CD4-positive, alpha-beta T cell treated with Interleukin-21 for 1 hour (primary cell): ENCODE results near the gene RNF19B.
"Not testable (repeated sequence)": the region's sequence is repeated elsewhere in the genome, so short reads cannot be mapped to it uniquely, and the experiment has no call there.

Experiments used
- DNase-seq: peaks from one replicate; pipeline ENCODE4 v3.0.0-alpha.2; 2020

The RNF19B gene

DNA sequence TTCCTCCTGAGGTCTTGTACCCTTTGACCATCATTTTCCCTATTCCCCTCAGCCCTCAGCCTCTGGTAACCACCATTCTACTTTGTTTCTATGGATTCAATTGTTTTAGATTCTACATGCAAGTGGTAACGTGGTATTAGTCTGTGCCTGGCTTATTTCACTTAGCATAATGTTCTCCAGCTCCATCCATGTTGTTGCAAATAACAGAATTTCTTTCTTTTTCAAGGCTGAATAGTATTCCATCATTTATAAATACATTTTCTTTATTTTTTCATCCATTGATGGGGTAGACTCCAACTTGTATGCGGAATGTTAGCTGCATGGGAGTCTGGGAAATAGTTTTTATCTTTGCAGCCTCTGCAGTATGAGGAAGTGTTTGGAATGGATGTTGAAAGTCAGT, 37.2 kb downstream of the RNF19B start:
- no peak for DNase-seq

DNA sequence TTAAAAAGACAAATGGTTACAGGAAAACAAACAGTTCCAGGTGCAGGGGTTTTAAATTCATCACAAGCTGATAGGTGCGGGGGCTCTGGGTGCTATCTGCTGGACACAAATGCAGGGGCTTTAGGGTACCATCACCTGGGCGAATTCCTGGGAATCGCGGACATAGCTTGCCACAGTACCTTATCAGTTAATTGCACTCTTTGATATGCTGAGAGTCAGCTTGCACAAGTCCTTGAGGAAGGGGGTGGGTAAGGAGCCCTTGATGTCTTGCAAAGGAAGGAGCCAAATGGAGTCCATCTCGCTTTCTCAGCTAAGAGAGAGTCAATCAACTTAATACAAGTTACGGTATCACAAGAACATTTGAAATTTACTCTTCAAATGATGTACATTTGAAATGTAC, 38.0 kb downstream of the RNF19B start:
- DNase-seq: no peak

DNA sequence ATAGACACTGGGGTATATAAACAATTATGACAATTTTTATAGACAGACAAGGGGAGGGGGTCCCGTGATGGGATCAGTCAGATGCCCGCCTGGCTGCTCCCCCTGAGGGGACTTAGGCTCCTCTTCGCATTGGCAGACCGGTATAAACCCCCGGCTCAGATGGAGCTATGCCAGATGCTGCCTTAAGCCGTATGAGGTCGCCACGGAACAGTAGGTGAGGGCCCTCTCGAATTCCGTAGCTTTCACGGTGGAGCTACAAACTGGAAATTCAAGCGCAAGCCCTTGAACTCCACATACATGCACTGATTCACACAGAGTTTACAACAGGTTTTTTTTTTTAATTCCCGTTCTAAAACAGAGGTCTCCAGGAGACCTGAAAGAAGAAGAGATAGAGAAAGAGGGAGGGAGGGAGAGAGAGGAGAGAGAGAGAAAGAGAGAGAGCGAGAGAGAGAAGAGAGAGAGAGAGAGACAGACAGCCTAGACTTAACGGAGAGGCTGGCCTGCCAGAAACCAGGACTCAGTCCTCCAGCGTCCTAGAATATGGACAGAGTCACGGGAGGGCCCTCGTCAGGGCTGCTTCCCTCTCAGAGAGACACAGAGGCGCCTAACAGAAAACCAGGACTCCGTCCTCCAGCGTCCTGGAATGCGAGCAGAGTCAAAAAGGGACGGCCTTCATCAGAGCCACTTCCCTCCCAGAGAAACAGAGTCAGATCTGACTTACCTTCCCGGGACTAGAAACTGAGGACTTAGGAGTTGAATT, 39.0 kb downstream of the RNF19B start:
- DNase-seq: no peak

DNA sequence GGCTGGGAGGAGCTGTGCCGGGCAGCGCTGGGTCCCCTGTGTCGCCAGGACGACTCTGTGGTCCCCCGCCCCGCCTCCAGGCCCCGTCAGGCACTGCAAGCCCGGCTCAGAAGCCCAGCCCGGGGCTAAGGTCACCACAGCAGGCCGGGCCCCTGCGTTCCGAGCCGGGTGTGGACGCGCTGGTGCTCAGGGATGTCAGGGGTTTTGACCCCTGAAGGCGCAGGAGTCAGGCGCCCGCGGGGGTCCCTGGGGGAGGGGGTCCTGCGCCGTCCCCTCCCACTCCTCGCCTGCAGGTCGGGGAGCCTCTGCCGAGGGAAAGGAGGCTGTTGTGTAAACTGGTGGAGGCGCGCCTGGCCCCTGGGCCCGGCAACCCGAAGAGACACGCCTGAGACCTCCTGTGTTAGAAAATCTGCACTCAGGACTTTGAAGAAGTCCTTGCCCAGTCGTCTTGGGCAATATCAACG, 39.7 kb downstream of the RNF19B start:
- no peak for DNase-seq

DNA sequence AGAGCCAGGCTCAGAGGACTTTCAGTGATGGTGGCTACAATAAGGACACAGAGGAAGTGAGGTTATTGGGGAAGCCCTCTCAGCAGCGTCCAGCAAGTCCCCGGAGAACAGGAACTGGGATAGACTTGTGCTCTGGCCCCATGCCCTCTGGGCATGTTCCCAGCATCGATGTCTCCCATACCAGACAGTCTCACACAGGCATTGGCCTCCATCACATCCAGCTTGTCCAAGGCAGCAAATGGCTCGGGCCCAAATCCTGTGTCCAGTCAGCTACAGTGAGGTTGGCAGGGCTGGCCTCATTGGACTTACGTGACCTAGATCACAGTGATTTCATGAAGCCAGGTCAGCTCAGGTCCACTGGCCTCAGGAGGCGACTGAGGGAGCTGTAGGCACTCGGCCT, 43.8 kb downstream of the RNF19B start:
- no peak for DNase-seq

DNA sequence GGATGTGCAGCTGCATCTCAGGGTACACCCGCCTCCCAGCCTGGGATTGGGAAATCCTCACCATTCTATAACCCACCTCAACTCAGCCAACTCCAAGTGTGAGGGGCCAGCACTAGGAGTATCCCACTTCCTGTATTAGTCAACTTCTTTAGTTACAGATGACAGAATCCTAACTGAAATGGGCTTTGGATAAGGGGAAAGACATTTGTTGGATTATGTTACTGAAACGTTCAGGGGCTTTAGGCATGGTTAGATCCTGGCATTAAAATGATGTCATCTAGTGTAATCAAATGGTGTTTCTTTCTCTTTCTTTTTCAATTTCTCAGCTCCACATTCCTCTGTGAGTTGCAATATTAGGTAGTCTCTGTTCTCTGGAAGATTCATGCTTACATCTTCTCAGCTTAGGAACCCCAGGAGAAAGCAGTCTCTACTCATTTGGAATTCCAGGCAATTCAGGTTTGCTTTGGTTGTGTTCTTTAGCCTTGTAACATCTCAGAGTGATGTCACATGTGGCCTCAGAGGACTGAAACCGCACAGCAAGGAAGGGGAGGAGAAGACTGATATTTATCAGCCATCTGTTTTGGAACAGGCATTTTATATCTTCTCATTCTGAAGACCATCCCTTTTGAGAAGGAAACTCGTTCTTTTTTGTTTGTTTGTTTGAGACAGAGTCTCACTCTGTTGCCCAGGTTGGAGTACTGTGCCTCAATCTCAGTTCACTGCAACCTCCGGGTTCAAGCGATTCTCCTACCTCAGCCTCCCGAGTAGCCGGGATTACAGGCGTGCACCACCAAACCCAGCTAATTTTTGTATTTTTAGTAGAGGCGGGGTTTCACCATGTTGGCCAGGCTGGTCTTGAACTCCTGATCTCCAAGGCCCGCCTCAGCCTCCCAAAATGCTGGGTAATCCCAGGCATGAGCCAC, 44.5 kb downstream of the RNF19B start:
- DNase-seq: no peak

DNA sequence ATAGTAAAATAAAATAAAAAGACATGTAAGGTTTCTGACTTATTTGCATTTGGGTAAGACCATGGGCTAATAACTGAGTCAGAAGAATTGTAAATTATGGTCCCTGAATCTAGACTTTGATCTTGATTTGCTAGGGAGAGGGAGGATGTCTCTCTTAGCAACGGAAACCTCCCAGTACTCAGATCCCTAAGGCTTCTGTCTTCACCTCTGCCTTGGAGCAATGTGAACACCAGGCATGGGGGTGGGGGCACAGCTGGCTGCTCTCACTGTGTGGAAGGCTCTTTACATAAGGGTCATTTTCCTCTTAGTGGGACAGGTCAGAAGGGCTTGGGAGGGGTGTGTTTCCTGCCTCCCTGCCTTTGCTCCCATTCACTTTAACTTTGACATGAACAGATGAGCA, 46.4 kb downstream of the RNF19B start:
- DNase-seq: no peak

DNA sequence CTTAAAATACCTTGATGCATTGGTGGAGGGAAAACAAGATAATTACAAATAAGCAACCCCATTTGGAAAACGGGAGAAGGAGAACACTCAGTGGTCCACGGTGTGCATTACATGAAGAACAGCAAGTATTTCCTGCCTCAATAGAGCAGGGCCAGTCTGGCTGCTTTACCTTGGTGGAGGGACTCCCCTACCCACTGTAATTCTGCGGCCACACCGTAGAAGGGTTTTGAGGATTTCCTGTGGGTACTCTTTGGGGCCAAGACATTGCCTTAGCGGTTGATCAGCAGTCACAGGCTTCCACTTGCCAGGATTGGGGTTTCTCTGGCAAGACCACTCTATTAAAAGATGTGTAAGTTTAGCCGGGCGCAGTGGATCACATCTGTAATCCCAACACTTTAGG, 47.1 kb downstream of the RNF19B start:
- no peak for DNase-seq

DNA sequence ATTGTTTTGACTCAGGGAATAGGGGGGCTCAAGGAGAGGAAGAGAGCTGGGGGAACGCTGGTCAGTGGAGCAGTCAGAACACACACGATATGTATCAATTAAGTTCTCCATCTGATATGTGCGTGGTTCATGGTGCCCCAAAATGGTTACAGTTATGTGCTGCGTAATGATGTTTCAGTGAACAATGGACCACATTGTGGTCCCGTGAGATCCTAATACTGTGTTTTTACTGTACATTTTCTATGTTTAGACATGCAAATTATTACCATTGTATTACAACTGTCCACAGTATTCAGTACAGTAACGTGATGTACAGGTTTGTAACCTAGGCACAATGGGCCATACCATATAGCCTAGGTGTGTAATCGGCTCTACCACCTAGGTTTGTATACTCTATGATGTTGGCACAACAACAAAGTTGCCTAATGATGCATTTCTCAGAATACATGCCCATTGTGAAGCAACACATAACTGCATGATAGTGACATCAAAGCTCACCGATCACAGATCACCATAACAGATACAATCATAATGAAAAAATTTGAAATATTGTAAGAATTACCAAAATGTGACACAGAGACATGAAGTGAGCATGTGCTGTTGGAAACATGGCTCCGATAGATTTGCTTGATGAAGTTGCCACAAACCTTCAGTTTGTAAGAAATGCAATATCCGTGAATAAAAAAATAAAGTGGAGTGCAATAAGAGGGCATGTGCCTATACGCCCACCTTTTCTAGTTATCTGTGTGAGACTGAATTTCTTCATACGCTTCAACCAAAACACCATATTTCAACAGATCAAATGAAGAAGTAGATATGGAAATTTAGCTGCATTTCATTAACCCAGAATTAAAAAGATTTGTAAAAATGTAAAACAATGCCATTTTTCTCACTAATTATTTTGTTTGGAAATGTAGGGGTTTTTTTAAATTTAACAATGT, 48.6 kb downstream of the RNF19B start:
- no peak for DNase-seq

DNA sequence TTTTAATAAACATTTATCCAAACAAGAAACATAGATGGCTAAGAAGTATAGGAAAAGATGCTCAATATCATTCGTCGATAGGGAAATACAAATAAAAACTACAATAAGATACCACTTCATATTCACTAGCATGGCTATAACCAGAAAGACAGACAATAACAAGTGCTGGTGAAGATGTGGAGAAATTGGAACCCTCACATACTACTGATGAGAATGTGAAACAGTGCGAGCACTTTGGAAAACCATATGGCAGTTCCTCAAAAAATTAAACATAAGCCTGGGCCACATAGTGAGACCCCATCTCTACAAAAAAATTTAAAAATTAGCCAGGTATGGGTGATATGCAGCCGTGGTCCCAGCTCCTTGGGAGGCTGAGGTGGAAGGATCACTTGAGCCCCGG, 54.3 kb downstream of the RNF19B start:
- no peak for DNase-seq

DNA sequence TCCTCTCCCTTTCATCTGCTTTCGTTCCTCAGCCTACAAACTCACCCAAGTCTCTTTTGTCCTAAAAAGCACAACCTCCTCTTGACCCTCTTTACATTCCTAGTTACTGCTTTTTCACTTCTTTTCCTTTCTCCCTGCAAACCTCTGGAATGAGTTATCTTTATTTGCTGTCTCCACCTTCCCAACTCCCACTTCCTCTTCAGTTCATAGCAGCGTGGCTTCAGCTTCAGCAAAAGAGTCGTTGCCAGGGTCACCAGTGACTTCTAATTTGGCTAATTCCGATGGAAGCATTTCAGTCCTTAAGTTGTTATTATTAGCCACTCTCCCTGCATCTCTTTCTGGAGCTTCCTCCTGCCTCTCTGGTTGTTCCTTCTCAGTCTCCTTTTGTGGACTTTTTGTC, 57.2 kb downstream of the RNF19B start:
- no peak for DNase-seq

DNA sequence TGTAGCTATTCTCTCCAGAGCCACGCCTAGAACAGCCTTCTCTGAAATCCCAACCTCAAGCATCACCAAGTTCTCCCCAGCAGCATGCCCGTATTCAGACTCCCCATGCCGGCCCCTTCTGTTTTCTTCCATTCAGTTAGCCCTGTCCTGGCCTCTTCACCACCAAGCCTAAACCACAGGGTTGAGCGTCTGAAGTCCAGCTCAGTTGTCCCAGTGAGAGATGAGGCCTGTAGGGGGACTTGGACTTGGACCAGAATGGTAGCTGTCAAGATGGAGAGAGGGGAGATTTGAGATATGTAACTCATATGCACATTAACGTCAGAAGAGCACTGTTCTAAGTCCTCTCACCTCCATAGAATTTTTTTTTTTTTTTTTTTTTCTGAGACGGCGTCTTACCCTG, 58.0 kb downstream of the RNF19B start:
- no peak for DNase-seq

DNA sequence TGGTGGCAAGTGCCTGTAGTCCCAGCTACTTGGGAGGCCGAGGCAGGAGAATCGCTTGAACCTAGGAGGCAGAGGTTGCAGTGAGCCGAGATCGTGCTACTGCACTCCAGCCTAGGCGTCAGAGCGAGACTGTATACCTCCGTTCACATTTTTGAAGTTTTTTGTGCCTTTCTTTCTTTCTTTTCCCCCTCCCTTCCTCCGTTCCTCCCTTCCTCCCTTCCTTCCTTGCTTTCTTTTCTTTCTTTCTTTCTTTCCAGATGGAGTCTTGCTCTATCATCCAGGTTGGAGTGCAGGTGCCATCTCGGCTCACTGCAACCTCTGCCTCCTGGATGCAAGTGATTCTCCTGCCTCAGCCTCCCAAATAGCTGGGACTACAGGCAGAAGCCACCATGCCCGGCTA, 59.0 kb downstream of the RNF19B start:
- not testable (repeated sequence) for DNase-seq

DNA sequence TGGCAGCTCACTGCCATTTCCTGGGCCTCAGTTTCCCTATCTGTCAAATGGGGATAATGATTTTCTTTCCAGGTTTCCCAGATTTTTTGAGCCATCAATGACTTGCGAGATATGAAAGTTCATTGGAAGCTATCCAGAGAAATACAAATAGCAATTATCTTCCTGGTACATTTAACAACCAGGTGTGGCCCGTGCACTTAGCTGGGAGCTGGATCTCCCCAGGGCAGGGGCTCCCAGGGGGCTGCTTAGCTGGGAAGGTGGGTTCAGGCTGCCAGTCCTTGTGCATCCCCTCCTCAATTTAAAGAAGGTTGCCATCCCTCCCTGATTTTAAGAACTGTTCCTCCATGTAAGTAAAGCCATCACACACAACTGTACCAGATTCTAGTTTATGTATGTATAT, 59.8 kb downstream of the RNF19B start:
- DNase-seq: no peak

DNA sequence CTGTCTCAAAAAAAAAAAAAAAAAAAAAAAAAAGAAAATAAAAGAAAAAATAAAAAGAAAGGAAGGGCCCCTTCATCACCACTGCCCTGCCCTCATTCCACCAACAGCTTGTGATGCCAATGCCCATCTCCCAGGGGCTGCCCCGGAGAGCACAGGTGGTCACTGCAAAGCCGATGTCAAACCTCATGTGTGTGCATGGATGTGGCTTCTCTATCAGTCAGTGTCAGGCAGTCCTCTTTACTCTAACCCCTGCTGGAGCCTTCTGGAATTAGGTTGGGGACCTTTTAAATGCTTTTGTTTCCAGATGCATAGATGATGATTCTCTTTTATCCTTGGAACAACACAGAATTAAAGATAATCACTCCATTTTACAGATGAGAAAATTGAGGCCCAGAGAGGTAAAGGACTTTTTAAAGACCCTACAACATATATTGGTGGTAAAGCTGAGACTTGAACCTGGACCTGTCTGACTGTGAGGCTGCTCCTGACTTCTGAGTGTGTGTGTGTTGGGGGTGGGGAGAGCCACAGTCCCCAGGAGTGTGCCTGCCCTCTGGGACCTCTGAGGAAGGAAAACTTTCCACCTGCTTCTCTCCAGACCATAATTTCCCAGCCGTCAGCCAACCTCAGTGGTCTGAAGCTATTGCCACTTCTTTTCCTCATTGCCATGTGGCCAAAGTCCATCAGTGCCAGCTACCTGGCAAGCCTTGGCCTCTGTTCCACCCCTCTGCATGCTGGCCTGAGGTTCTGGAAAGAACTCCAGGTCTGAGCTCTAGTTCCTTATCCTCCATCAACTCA, 60.4 kb downstream of the RNF19B start:
- no peak for DNase-seq

DNA sequence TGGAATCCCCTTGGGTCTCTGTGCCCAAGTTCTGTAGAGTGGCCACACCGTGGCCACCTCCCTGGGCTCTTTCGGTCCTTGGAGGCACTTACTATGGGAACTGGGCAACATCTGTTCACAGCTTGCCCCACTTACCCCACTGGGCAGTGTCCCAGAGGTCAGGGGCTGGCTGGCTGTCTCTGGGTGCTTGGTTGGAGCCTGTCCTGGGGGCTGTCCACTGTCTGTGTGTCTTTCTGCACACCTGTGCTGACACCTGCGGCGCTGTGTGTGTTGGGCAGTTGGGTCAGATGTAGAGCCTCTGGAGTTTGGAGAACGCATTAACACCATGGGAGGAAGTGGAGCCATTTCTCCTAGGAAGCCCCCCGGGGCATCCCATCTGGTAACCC, 62.1 kb downstream of the RNF19B start:
- no peak for DNase-seq

DNA sequence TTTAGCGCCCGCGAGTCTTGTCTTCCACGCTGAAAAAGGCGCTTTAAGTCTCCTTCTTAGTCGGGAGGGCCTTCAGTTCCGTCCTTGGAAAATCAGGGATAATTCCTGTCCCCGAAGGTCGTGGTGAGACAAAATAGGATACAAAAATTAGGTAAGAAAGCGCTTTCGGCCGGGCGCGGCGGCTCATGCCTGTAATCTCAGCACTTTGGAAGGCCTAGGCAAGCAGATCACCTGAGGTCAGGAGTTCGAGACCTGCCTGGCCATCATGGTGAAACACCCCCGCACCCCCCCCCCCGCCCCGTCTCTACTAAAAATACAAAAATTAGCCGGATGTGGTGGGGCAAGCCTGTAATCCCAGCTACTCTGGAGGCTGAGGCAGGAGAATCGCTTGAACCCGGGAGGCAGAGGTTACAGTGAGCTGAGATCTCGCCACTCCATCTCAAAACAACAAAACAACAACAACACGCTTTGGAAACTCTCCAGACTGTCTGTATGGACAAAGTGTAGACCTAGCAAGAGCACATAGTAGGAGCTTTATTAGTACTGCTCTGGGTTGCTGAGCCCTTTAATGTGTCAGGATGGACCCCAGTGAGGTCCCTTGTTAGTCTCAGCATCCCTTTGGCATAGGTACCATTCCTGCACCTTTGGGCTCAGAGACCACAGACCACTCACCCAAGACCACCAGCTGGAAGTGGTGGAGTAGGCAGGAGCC, 62.6 kb downstream of the RNF19B start:
- no peak for DNase-seq

DNA sequence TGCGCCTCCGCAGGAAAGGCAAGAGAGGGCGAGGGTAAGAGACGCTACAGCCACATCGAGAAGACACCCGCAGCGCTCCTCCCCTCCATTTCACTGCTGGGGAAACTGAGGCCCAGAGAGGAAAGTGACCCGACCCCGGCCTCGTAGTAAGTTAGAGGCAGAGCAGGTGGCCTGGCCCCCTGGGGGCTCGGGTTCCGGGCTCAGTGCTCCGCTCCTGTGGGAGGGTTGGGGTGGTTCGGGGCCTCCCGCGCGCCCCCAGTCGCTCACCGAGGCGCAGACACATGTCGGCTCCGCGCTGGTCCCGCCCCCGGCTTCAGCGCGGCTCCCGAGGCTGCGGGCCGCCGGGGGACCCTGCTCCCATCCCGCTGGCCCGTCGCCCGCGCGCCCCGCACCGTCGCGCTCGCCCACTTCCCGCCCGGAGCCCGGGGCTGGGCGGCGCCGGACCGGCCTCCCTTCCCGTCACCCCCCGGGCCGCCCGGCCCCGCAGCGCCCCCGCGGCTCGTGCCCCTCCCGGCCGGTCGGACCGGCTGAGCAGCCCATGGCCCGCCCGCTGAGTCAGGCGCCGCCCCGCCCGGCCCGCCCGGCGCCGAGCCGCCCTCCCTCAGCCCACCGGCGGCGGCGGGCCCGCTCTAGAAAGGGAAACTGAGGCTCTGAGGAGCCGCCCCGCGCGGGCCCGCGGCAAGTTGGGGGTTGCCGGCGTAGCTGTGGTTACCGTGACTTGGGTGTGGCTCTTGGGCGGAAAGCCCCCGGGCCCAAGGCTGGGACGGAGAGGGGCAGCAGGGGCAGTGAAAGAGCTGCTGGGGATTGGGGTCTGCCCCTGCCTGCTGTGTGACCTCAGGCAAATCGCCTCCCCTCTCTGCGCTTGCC, 63.4 kb downstream of the RNF19B start, which contains the start of gene TMEM54:
TSS of gene TMEM54 (minus strand) at position 434 of the 867 bp plus-strand sequence. CDS start at position 283, 151 bp downstream.
- DNase-seq: no peak

DNA sequence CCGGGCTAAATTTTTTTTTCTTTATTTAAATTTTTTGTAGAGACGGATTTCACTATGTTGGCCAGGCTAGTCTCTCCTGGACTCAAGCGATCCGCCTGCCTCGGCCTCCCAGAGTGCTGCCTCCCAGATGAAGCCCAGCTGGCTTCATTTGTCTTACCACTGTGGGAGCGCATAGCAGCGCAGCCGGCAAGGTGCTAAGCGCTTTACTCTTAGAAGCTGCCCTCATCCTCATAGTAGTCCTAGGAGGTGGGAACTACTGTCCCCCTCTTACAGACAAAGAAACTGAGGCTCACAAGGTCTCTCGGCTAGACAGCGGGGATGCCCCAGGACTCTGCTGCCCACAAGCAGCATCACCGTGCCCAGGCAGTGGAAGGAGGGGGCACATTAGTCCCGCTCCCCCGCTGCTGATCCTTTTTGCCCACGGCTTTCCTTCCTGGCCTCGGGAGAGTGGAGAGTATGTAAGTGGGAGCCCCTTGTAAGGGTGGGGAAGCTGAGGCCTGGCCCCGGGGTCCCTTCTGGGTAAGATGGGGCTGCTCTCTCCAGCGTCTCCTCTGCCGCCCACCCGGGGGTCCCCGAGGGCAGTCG, 64.1 kb downstream of the RNF19B start:
- no peak for DNase-seq
